GM12873 (cell line): ENCODE results near the gene INTS13.

Source experiments
- TF ChIP-seq, protein P1 (sequence below): IDR thresholded peaks from 2 replicates; pipeline ENCODE4 v1.5.1; 2012; ENCODE audit warnings: low read depth, mild to moderate bottlenecking, moderate library complexity, low read length, control low read depth; ENCODE audit not compliant: insufficient read depth; ENCODE audit errors: missing control alignments

INTS13 gene

DNA sequence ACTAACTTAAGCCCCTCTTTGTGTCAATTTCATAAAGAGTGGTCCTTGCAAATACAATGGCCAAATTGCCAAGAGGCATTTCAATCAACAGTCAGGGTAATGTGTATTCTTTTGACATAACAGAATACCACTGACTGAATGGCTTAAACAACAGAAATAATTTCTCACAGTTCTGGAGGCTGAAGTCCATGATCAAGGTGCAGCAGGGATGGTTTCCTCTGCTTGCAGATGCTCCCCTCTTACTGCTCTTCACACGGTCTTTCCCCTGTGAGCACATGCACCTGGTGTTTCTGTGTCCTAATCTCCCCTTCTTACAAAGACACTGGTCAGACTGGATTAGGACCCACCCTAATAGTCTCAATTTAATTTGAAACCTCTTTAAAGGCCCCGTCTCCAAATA lies 32.4 kb upstream of the INTS13 start:
- TF ChIP-seq, protein P1, sequence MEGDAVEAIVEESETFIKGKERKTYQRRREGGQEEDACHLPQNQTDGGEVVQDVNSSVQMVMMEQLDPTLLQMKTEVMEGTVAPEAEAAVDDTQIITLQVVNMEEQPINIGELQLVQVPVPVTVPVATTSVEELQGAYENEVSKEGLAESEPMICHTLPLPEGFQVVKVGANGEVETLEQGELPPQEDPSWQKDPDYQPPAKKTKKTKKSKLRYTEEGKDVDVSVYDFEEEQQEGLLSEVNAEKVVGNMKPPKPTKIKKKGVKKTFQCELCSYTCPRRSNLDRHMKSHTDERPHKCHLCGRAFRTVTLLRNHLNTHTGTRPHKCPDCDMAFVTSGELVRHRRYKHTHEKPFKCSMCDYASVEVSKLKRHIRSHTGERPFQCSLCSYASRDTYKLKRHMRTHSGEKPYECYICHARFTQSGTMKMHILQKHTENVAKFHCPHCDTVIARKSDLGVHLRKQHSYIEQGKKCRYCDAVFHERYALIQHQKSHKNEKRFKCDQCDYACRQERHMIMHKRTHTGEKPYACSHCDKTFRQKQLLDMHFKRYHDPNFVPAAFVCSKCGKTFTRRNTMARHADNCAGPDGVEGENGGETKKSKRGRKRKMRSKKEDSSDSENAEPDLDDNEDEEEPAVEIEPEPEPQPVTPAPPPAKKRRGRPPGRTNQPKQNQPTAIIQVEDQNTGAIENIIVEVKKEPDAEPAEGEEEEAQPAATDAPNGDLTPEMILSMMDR: no peak

DNA sequence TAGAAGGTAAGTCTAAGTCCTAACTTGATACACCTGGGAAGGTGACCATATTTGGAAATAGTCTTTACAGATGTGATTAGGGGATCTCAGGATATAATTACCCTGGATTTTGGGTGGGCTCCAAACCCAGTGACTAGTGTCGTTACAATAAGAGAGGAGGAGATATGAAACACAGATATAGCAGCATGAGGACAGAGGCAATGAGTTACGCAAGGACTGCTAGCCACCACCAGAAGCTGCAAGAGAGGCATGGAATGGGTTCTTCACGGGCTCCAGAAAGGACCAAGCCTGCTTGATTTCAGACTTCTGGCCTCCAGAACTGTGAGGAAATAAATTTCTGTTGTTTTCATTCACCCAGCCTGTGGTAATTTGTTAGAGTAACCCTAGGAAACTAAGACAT lies 29.1 kb upstream of the INTS13 start:
- TF ChIP-seq, protein P1: no peak

DNA sequence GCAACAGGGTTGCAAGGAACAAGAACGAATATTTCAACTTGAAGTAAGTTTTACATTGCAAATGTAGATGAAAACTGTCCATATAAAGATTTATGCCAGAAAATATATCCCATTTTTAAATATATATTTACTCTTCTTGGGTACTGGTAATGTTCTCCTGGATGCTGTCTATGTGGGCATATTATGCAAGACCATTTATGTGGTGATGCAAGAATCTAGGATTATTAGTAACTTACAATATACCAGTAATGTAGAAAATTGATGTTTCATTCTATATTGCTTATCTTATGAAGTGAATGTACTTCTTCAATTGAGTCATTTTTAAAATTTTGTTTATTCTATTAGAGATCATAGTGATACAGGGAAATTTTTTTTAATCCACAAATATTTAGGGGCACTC lies 25.6 kb upstream of the INTS13 start:
- TF ChIP-seq, protein P1: no peak

DNA sequence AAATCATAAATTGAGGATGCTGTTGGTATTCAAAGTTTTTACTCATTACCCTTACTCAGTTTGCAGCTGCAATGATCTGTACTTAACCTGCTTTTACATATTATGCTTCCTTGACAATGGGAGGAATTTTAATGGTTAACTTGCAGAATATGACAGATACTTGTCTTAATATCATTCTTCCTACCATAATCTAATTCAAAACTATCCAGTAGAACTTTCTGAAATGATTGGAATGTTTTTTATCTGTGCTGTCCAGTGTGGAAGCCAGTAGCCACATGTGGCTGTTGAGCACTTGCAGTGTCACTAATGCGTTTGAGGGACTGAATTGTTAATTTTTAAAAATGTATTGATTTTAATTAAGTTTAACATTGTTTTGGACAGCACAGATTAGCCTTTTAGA lies 24.0 kb upstream of the INTS13 start:
- TF ChIP-seq, protein P1: no peak

DNA sequence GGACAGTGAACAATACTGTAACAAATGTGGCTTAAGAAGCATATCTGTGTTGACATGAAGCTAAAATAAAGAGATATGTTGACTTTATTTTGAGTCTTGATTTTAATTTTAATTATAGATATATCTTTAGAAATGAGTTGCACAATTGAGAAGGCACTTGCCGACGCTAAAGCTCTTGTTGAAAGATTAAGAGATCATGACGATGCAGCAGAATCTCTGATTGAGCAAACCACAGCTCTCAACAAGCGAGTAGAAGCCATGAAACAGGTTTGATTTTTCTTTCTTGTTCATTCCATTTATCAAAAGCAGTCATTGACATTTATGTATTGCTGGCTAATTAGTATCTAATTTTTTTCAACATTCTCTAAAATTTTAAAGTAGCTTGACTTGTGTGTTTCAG lies 16.2 kb upstream of the INTS13 start:
- TF ChIP-seq, protein P1: no peak

DNA sequence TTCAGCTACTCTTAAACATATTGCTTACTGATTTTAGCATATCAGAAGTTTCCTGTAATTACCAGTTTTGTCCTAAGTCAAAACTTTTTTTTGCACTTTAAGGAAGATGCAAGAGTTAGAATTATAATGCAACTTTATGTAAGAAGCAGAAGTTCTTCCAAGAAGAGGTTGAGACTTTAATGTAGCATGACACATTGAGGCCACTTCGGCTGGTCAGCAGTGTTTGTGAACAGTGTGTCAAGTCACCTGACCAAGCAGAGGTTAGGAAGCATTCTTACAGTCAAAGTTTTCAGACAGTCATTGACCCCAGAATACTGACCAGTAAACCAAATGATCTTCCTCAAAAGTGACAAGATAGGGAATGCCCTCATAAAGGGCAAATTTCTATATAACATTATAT lies 15.7 kb upstream of the INTS13 start:
- TF ChIP-seq, protein P1: no peak

DNA sequence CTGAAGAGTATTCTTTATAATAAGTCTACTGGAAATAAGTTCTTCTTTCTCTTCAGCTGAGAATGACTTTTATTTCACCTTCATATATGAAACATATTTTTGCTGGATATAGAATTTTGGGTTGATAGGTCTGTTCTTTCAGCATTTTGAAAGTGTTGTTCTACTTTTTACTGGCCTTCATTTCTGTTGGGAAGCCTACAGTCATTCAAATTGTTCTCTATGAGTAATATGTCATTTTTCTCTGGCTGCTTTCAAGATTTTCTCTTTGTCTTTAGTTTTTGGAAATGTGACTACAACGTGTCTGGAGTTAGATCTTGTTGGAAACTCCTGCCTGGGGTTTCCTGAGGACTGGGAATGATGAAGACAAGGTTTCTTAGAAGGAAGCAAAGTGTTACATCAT lies 10.5 kb upstream of the INTS13 start:
- TF ChIP-seq, protein P1: no peak
